Heart right ventricle (tissue), 16 donors: Measurements from ENCODE around the gene TPRA1. TPM values are rescaled to one million over a fixed set of nuclear protein-coding genes. Genes with fewer than 3 reads are reported as not detected.

Experiments used
- ATAC-seq, 8 donors: fragments of 200-7000 bp; cut with Tn5 transposase; one replicate each; pipeline ENCODE4 v1.9.1; 2020; ENCODE audit warnings: mild to moderate bottlenecking in 8 of 8, moderate library complexity in 8 of 8, moderate number of reproducible peaks in 1 of 8
- DNase-seq, 2 donors: peaks; one replicate each; pipeline ENCODE4 v3.0.0-alpha.2; 2020
- H3K27ac ChIP-seq, 10 donors: fragments of 200-600 bp; sonication (generic) in 2 of 10; one replicate each; pipeline versions ENCODE4 v1.5.0 to v1.8.0; 2020 to 2022; ENCODE audit warnings: mild to moderate bottlenecking in 3 of 10
- H3K27me3 ChIP-seq, 7 donors: fragments of 200-600 bp; one replicate each; pipeline ENCODE4 v1.8.0; 2021 to 2022; ENCODE audit warnings: mild to moderate bottlenecking in 2 of 7
- H3K36me3 ChIP-seq, 9 donors: fragments of 200-600 bp; sonication (generic) in 1 of 9; one replicate each; pipeline versions ENCODE4 v1.5.0 to v1.8.0; 2020 to 2022; ENCODE audit warnings: mild to moderate bottlenecking in 2 of 9
- H3K4me1 ChIP-seq, 9 donors: fragments of 200-600 bp; sonication (generic) in 1 of 9; one replicate each; pipeline versions ENCODE4 v1.5.0 to v1.8.0; 2020 to 2022; ENCODE audit warnings: mild to moderate bottlenecking in 4 of 9
- H3K4me3 ChIP-seq, 10 donors: fragments of 200-600 bp; sonication (generic) in 2 of 10; one replicate each; pipeline versions ENCODE4 v1.5.0 to v1.8.0; 2020 to 2022; ENCODE audit warnings: mild to moderate bottlenecking in 7 of 10, moderate library complexity in 2 of 10
- H3K9me3 ChIP-seq, 11 donors: fragments of 200-600 bp in 10 of 11; sonication (generic) in 2 of 11; one replicate each; pipeline versions ENCODE4 v1.5.0 to v1.8.0; 2013 to 2022; ENCODE audit warnings: mild to moderate bottlenecking in 2 of 11, control low read depth in 1 of 11, moderate library complexity in 1 of 11
- WGBS, 2 donors: extraction: QIAGEN DNeasy Blood & Tissue Kit; methylation state at CpG; one replicate each; pipeline ENCODE4 v1.1.7; 2013; ENCODE audit warnings: inconsistent platforms in 1 of 2; 5-methylcytosine and 5-hydroxymethylcytosine counted together
- intact Hi-C, 10 donors: fragments of 100-400 bp; cut with DNase I; formaldehyde crosslinking; loops; one replicate each; pipeline versions ENCODE4 v1.11.1 to v1.14.2; 2022
- microRNA-seq, 2 donors: library from miRNA; unstranded; fragments of <30 nt; microRNA quantifications; one replicate each; pipeline ENCODE4 v1.2.0, GENCODE V29; 2021
- polyA plus RNA-seq, 2 donors: library from polyadenylated mRNA; stranded (reverse); fragments of 200-250 nt; gene quantifications; one replicate each; pipeline ENCODE4 v1.2.3, GENCODE V29; 2013
- total RNA-seq, 10 donors: library from RNA; stranded (reverse); fragmentation: NEBNext Ultra II Directional in 3 of 10; extraction: Animal tissue kit (Norgen Biotek cat#: 25700) in 3 of 10; gene quantifications; one replicate each; pipeline versions ENCODE4 v1.2.1 to v1.2.4, GENCODE V29; 2021 to 2023
- TF ChIP-seq, protein P1 (sequence below), 9 donors: fragments of 200-600 bp; sonication (generic) in 2 of 9; IDR thresholded peaks; one replicate each; pipeline versions ENCODE4 v1.5.0 to v1.8.0; 2021 to 2022; ENCODE audit warnings: antibody characterized with exemption in 9 of 9, mild to moderate bottlenecking in 5 of 9, moderate library complexity in 1 of 9
- donor health status: Arrhythmogenic right ventricular cardiomyopathy.
- donor health status: ischemic (EF 13 %, LVEDD 7.1; RV severe dilation, severe dysfunction).
- donor health status: healthy with polysubstance abuse.
- donor health status: DM: no; HTN: yes; CAD: no.
- donor health status: DM: no; HTN: no; CAD: no.
- donor health status: ischemic (EF 25% LVEDD 6.9; RV normal size, moderate dysfunction).
- donor health status: ischemic (EF 25% LVEDD 5.7; RV mildly dilated, moderate dysfunction).
- donor health status: healthy.
- donor health status: DM: yes; HTN: yes; CAD: no.
- donor health status: Ischemic cardiomyopathy.
- donor health status: ischemic (EF 35%, LVEDD 5.7; RV mildly dilated, moderate dysfunction).
- donor health status: nonischemic (EF 11% LVEDD 7.7; RV severe dilation, severe dysfunction).
- donor health status: DM: yes; HTN: yes; CAD: no.
- donor health status: PGD.
- donor health status: ischemic (EF 29% LVEDD 5.4; RV normal size, mild dysfunction).
- donor health status: nonischemic (EF 23%, LVEDD 6.1; RV moderate dilation, normal function).

Gene TPRA1
- total and polyA plus RNA-seq, 12 donors, result 11.0 to 26.0 (median 17.3) TPM

- no peak overlapping the region for H3K27ac ChIP-seq
- intact Hi-C loops, result no loop called here
- H3K9me3 ChIP-seq, result peaks cover 0 to 12% (median 0%) of the 10 kb centered on the region in 11 donors
- no peak overlapping the region for H3K4me3 ChIP-seq
- WGBS, 2 donors, result 57 to 64% methylated on average over 11 of the region's 11 CpGs
- H3K36me3 ChIP-seq, result no peaks in the 10 kb centered on the region
- no peak for DNase-seq
- no peak for ATAC-seq
- TF ChIP-seq, protein P1, sequence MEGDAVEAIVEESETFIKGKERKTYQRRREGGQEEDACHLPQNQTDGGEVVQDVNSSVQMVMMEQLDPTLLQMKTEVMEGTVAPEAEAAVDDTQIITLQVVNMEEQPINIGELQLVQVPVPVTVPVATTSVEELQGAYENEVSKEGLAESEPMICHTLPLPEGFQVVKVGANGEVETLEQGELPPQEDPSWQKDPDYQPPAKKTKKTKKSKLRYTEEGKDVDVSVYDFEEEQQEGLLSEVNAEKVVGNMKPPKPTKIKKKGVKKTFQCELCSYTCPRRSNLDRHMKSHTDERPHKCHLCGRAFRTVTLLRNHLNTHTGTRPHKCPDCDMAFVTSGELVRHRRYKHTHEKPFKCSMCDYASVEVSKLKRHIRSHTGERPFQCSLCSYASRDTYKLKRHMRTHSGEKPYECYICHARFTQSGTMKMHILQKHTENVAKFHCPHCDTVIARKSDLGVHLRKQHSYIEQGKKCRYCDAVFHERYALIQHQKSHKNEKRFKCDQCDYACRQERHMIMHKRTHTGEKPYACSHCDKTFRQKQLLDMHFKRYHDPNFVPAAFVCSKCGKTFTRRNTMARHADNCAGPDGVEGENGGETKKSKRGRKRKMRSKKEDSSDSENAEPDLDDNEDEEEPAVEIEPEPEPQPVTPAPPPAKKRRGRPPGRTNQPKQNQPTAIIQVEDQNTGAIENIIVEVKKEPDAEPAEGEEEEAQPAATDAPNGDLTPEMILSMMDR (IDR thresholded peaks at IDR 0.05), result no peak
- H3K27me3 ChIP-seq, result peaks cover 0 to 27% (median 17%) of the 10 kb centered on the region in 7 donors
- H3K4me1 ChIP-seq, result no peaks in the 10 kb centered on the region
Measured at GRCh38 chr3:127525373-127525772, 65.2 kb downstream of the TPRA1 start.

DNA sequence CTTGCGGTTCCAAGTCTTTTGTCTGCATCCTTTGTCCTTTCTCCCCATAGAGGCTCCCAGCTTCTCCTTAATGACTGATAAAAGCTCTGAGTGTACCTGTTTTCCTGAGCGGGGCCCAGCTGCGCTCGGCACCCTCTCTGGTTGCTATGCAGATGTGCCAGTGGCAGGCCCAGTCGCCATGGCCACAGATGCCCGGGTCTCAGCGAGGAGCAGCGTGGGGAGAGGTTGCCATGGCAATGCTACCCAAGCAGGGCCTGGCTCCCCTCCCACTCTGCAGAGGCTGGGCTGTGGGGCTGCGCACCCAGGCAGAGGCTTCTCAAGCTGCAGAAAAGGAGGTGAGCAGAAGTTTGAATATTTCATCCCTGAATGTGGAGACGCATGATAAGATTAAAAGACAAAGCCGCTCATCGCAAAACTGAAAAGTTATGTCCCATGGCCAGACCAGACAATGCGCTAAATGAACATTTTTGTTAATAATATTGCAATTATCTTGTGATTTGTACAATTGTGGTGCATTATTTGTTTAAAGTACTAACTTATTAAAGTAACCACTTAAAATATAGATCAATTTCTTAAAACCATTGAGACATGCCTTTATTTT, 66.1 kb downstream of the TPRA1 start:
- TF ChIP-seq, protein P1 (IDR thresholded peaks at IDR 0.05), result no peak
- no peak for ATAC-seq
- Histone ChIP-seq H3K4me1 (no peaks in the 10 kb centered on the region), H3K9me3 (peaks cover 0 to 12% (median 0%) of the 10 kb centered on the region in 11 donors), H3K27ac (no peak overlapping the region), H3K36me3 (no peaks in the 10 kb centered on the region), H3K4me3 (no peak overlapping the region), H3K27me3 (peaks cover 0 to 27% (median 17%) of the 10 kb centered on the region in 7 donors)
- intact Hi-C loops, result no loop called here
- no peak for DNase-seq
- 59 to 67% methylated on average over 13 of the region's 13 CpGs for WGBS, 2 donors

Small RNAs within 50 kb of the gene (microRNA-seq; reads per million reads assigned to microRNA genes)
- gene MIR6825, result 0 to 0.51 reads per million in 2 donors
- gene MIR7976, result 0 to 1.0 reads per million in 2 donors

Other genes with a start within 250 kb of the TPRA1 start
- 10 to 100 TPM in 2 of 10 donors, 1 to 10 TPM in 8; 4.1 to 10.9 (median 7.0) TPM for gene MCM2, start 7.7 kb upstream of the TPRA1 start, total RNA-seq
- 1 to 10 TPM; 1.1 to 3.6 TPM for gene MCM2, start 7.7 kb upstream of the TPRA1 start, polyA plus RNA-seq
- 1 to 10 TPM in 9 of 10 donors, under 1 TPM in 1; 0.42 to 4.0 (median 1.5) TPM for gene PODXL2, start 38.5 kb upstream of the TPRA1 start, total RNA-seq
- 1 to 10 TPM in 1 of 2 donors, under 1 TPM in 1; 0.66 to 2.2 TPM for gene PODXL2, start 38.5 kb upstream of the TPRA1 start, polyA plus RNA-seq
- 10 to 100 TPM; 19.6 to 47.9 (median 23.9) TPM for gene ABTB1, start 82.2 kb upstream of the TPRA1 start, total RNA-seq
- gene ABTB1, start 82.2 kb upstream of the TPRA1 start, polyA plus RNA-seq, result 10 to 100 TPM; 36.0 to 56.3 TPM
- gene MGLL, start 231.8 kb upstream of the TPRA1 start, total RNA-seq, result 100 to 1,000 TPM in 1 of 10 donors, 10 to 100 TPM in 9; 52.0 to 103 (median 69.7) TPM
- 10 to 100 TPM; 35.7 to 61.5 TPM for gene MGLL, start 231.8 kb upstream of the TPRA1 start, polyA plus RNA-seq